Ishikawa (cell line): ENCODE results near the gene MACROD2.

Experiments
- CEBPB ChIP-seq: IDR thresholded peaks from 2 replicates; pipeline ENCODE4 v1.6.1; 2012
- CREB1 ChIP-seq: IDR thresholded peaks from 2 replicates; pipeline ENCODE4 v1.6.1; 2012; ENCODE audit warnings: low read depth
- EGR1 ChIP-seq: IDR thresholded peaks from 2 replicates; pipeline ENCODE4 v1.6.1; 2012
- MAX ChIP-seq: IDR thresholded peaks from 2 replicates; pipeline ENCODE4 v1.6.1; 2012
- NFIC ChIP-seq: IDR thresholded peaks from 2 replicates; pipeline ENCODE4 v1.6.1; 2012
- RAD21 ChIP-seq: IDR thresholded peaks from 2 replicates; pipeline ENCODE4 v1.6.1; 2012; ENCODE audit warnings: low read depth
- REST ChIP-seq: IDR thresholded peaks from 2 replicates; pipeline ENCODE4 v1.6.1; 2012; ENCODE audit warnings: low read depth, mild to moderate bottlenecking
- YY1 ChIP-seq: IDR thresholded peaks from 2 replicates; pipeline ENCODE4 v1.6.1; 2012; ENCODE audit warnings: low read depth
- TF ChIP-seq, protein P1 (sequence below): IDR thresholded peaks from 2 replicates; pipeline ENCODE4 v1.6.1; 2012

DNA sequence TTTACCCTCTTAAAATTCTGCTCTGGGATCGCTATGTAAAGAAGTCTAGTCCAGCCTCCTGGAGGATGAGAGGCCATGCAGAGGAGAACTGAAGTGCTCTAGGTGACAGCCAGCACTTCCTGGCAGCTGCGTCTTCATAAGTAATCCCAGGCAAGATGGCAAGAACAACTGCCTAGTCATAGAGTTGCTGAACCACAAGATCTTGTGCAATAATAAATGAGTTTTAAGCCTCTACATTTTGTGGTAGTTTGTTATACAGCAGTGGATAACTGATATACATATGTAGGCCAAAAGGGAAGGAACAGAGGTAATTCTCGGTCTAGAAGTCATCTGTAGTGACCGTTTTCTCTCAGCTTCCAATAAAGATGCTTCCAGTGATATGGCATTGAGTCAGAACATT, 445.9 kb downstream of the MACROD2 start:
- TF ChIP-seq REST: no peak
- TF ChIP-seq CREB1: no peak
- TF ChIP-seq RAD21: no peak
- TF ChIP-seq CEBPB: no peak
- TF ChIP-seq EGR1: no peak
- no peak for TF ChIP-seq NFIC
- TF ChIP-seq, protein P1, sequence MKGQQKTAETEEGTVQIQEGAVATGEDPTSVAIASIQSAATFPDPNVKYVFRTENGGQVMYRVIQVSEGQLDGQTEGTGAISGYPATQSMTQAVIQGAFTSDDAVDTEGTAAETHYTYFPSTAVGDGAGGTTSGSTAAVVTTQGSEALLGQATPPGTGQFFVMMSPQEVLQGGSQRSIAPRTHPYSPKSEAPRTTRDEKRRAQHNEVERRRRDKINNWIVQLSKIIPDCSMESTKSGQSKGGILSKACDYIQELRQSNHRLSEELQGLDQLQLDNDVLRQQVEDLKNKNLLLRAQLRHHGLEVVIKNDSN: no peak
- TF ChIP-seq YY1: no peak
- TF ChIP-seq MAX: no peak
